Ishikawa (cell line): ENCODE measurements around the gene SLC15A1.

ENCODE experiments used
- CEBPB ChIP-seq: IDR thresholded peaks from 2 replicates; pipeline ENCODE4 v1.6.1; 2012
- EP300 ChIP-seq: IDR thresholded peaks from 2 replicates; pipeline ENCODE4 v1.6.1; 2012; ENCODE audit warnings: borderline replicate concordance
- RAD21 ChIP-seq: IDR thresholded peaks from 2 replicates; pipeline ENCODE4 v1.6.1; 2012; ENCODE audit warnings: low read depth
- YY1 ChIP-seq: IDR thresholded peaks from 2 replicates; pipeline ENCODE4 v1.6.1; 2012; ENCODE audit warnings: low read depth
- TF ChIP-seq, protein P1 (sequence below): IDR thresholded peaks from 2 replicates; pipeline ENCODE4 v1.6.1; 2012

DNA sequence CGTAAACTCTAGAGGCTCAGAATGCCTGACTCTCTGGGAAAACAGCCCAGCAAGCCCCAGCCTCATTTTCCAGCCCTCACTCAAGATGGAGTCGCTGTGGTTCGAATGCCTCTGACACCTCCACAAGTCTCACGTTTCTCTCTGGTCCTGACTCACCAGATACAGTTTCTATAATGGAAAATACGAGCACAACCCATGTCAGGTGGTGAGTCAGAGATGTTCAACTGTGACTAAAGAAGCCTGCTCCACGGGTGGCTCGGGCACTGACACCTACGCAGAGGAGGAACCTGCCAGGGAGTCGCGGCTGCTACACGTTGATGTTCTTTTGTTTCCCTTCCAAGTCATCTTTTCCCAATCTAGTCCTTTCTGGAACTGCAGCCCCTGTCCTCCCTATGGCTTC is 88.4 kb downstream of the SLC15A1 start:
- TF ChIP-seq, protein P1, sequence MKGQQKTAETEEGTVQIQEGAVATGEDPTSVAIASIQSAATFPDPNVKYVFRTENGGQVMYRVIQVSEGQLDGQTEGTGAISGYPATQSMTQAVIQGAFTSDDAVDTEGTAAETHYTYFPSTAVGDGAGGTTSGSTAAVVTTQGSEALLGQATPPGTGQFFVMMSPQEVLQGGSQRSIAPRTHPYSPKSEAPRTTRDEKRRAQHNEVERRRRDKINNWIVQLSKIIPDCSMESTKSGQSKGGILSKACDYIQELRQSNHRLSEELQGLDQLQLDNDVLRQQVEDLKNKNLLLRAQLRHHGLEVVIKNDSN: 0 out of 2 replicates have a peak, but pooled peaks have one; percentile 12
- TF ChIP-seq EP300 (peak; percentile 59; the same call in 1 of the 2 replicates), RAD21 (no peak), YY1 (peak; percentile 79), CEBPB (no peak)
